ENCODE data around the gene NME4.

The NME4 gene

GRCh38 chr16:387761-388666 is 9.0 kb upstream of the NME4 start:
- peak overlapping the region; percentile 51 for H3K27ac ChIP-seq
- peak; percentile 1; the same call in 1 of the 2 replicates for TF ChIP-seq CTCF (conservative IDR thresholded peaks at IDR 0.05)

GRCh38 chr16:389352-389751 is 7.6 kb upstream of the NME4 start:
- TF ChIP-seq ZFX (IDR thresholded peaks at IDR 0.05) (no peak), CTCF (conservative IDR thresholded peaks at IDR 0.05) (no peak)
- H3K27ac ChIP-seq: peak overlapping the region; percentile 51

GRCh38 chr16:391885-392335 is 5.1 kb upstream of the NME4 start:
- no peak overlapping the region for H3K27ac ChIP-seq
- TF ChIP-seq ZFX (IDR thresholded peaks at IDR 0.05): no peak
- TF ChIP-seq CTCF (conservative IDR thresholded peaks at IDR 0.05): peak; percentile 66

- no peak overlapping the region for H3K27ac ChIP-seq
- TF ChIP-seq ZFX (IDR thresholded peaks at IDR 0.05) (no peak), CTCF (conservative IDR thresholded peaks at IDR 0.05) (no peak)
Observed at GRCh38 chr16:392450-393030, 4.5 kb upstream of the NME4 start.

- no peak for TF ChIP-seq CTCF (conservative IDR thresholded peaks at IDR 0.05)
- no peak for TF ChIP-seq ZFX (IDR thresholded peaks at IDR 0.05)
- H3K27ac ChIP-seq: no peak overlapping the region
Observed at GRCh38 chr16:396199-396598, 800 bp upstream of the NME4 start.

GRCh38 chr16:396605-397004 is 394 bp upstream of the NME4 start:
- H3K27ac ChIP-seq: no peak overlapping the region
- TF ChIP-seq CTCF (conservative IDR thresholded peaks at IDR 0.05): no peak

- H3K27ac ChIP-seq: no peak overlapping the region
- TF ChIP-seq CTCF (conservative IDR thresholded peaks at IDR 0.05) (no peak; the same call in 1 of the 2 replicates), ZFX (IDR thresholded peaks at IDR 0.05) (no peak)
Observed at GRCh38 chr16:397736-398332, 835 bp downstream of the NME4 start.
